H1 (cell line): ENCODE measurements around the gene UBA5. TPM values are rescaled to one million over a fixed set of nuclear protein-coding genes. Genes with fewer than 3 reads are reported as not detected.
A peak's percentile ranks its signal among the peaks of the same experiment; 100 is the strongest.

Source experiments
- CTCF ChIA-PET: fragments of 300-600 bp; sonication (Branson Sonifier 250); formaldehyde crosslinking; loops from one replicate; lab custom pipeline; 2021; ENCODE audit not compliant: partially characterized antibody; lab: Charles Lee
- POLR2A ChIA-PET: fragments of 300-600 bp; sonication (Branson Sonifier 250); formaldehyde crosslinking; loops from one replicate; lab custom pipeline; 2021; ENCODE audit warnings: inconsistent platforms; ENCODE audit not compliant: partially characterized antibody; lab: Charles Lee
- DNase-seq, 2 experiments: peaks; one replicate each; pipeline versions ENCODE4 v3.0.0 to v3.0.0-alpha.2; 2010 to 2022; ENCODE audit warnings: low spot score in 2 of 2, low read depth in 1 of 2, mixed read lengths in 1 of 2
- FAIRE-seq: peaks from 2 replicates; lab custom pipeline; 2011; peaks lifted over from hg19 to GRCh38; lab: Jason Lieb, UNC
- H2AFZ ChIP-seq: 2 replicates; pipeline ENCODE4 v1.8.1; 2012; ENCODE audit warnings: low read length, inconsistent platforms
- H2AK5ac ChIP-seq: 2 replicates; pipeline ENCODE4 v1.6.1; 2013; ENCODE audit warnings: low read depth, low read length
- H2BK120ac ChIP-seq: replicated peaks from 2 replicates; pipeline ENCODE3; 2013; ENCODE audit warnings: low read depth, low read length, inconsistent platforms
- H2BK12ac ChIP-seq: 2 replicates; pipeline ENCODE4 v1.6.1; 2013; ENCODE audit warnings: low read depth, low read length
- H2BK15ac ChIP-seq: 2 replicates; pipeline ENCODE4 v1.6.1; 2013; ENCODE audit warnings: low read length
- H2BK20ac ChIP-seq: 2 replicates; pipeline ENCODE4 v1.6.1; 2013; ENCODE audit warnings: low read length
- H2BK5ac ChIP-seq: 2 replicates; pipeline ENCODE4 v1.6.1; 2013; ENCODE audit warnings: low read depth, low read length
- H3K14ac ChIP-seq: 2 replicates; pipeline ENCODE4 v1.6.1; 2013; ENCODE audit warnings: inconsistent platforms; ENCODE audit not compliant: insufficient read length
- H3K18ac ChIP-seq: 2 replicates; pipeline ENCODE4 v1.6.1; 2013; ENCODE audit warnings: low read length; ENCODE audit errors: extremely low read depth
- H3K23ac ChIP-seq: 2 replicates; pipeline ENCODE4 v1.6.1; 2013; ENCODE audit warnings: inconsistent platforms; ENCODE audit not compliant: insufficient read length
- H3K23me2 ChIP-seq: 2 replicates; pipeline ENCODE4 v1.6.1; 2013; ENCODE audit warnings: low read depth, low read length
- H3K27ac ChIP-seq: 2 replicates; pipeline ENCODE4 v1.6.1; 2011; ENCODE audit warnings: low read depth, low read length, inconsistent platforms
- H3K27me3 ChIP-seq, 4 experiments: replicated peaks in 1 of 4; 1 replicate in 1 of 4; 2 replicates in 3 of 4; pipeline versions ENCODE4 v1.6.1 to v1.8.1; 2011 to 2013; ENCODE audit warnings: low read length in 3 of 4, mild to moderate bottlenecking in 3 of 4, inconsistent platforms in 2 of 4, mixed read lengths in 2 of 4, moderate library complexity in 1 of 4; ENCODE audit not compliant: control insufficient read depth in 3 of 4, insufficient read depth in 3 of 4; ENCODE audit errors: extremely low read depth in 1 of 4
- H3K36me3 ChIP-seq, 4 experiments: 2 replicates each; pipeline versions ENCODE4 v1.6.1 to v1.8.1; 2011 to 2013; ENCODE audit warnings: mild to moderate bottlenecking in 4 of 4, low read length in 3 of 4, moderate library complexity in 2 of 4, control low read depth in 1 of 4, inconsistent platforms in 1 of 4; ENCODE audit not compliant: insufficient read depth in 4 of 4, control insufficient read depth in 2 of 4
- H3K4ac ChIP-seq: replicated peaks from 2 replicates; pipeline ENCODE3; 2013; ENCODE audit warnings: low read length, low read depth, mixed read lengths, inconsistent platforms; ENCODE audit not compliant: insufficient read length
- H3K4me1 ChIP-seq, 4 experiments: replicated peaks in 1 of 4; 1 replicate in 1 of 4; 2 replicates in 3 of 4; pipeline versions ENCODE4 v1.6.1 to v1.8.1; 2011 to 2013; ENCODE audit warnings: low read length in 3 of 4, inconsistent platforms in 2 of 4, mixed read lengths in 1 of 4; ENCODE audit not compliant: insufficient read depth in 4 of 4, control insufficient read depth in 3 of 4
- H3K4me2 ChIP-seq, 2 experiments: 2 replicates each; pipeline versions ENCODE4 v1.6.1 to v1.8.1; 2011 to 2013; ENCODE audit warnings: low read depth in 2 of 2, low read length in 2 of 2, control low read depth in 1 of 2, inconsistent platforms in 1 of 2, mild to moderate bottlenecking in 1 of 2; ENCODE audit not compliant: insufficient read depth in 1 of 2
- H3K4me3 ChIP-seq, 4 experiments: fragments of 200-600, 300-600 bp in 1 of 4; sonication (generic), shearing (Covaris generic), sonication (Bioruptor Twin) in 1 of 4; 2 replicates each; pipeline versions ENCODE4 v1.5.1 to v1.8.1; 2011 to 2016; ENCODE audit warnings: low read length in 4 of 4, low read depth in 3 of 4, control low read depth in 2 of 4, inconsistent platforms in 2 of 4, mild to moderate bottlenecking in 2 of 4, mixed read lengths in 1 of 4, moderate library complexity in 1 of 4; ENCODE audit not compliant: insufficient read depth in 2 of 4; ENCODE audit errors: extremely low read depth in 1 of 4
- H3K56ac ChIP-seq: replicated peaks from 2 replicates; pipeline ENCODE3; 2013; ENCODE audit warnings: low read depth, mild to moderate bottlenecking, mixed read lengths, low read length, inconsistent platforms; ENCODE audit not compliant: insufficient read length
- H3K79me1 ChIP-seq: 2 replicates; pipeline ENCODE4 v1.6.1; 2013; ENCODE audit warnings: low read depth, low read length, control low read depth
- H3K79me2 ChIP-seq, 2 experiments: 2 replicates each; pipeline versions ENCODE4 v1.6.1 to v1.8.1; 2012 to 2013; ENCODE audit warnings: low read length in 2 of 2, mild to moderate bottlenecking in 2 of 2, inconsistent platforms in 1 of 2; ENCODE audit not compliant: insufficient read depth in 2 of 2, control insufficient read depth in 1 of 2
- H3K9ac ChIP-seq, 4 experiments: replicated peaks in 1 of 4; 1 replicate in 1 of 4; 2 replicates in 3 of 4; pipeline versions ENCODE4 v1.6.1 to v1.8.1; 2011 to 2013; ENCODE audit warnings: low read depth in 3 of 4, low read length in 3 of 4, control low read depth in 2 of 4, mild to moderate bottlenecking in 2 of 4, moderate library complexity in 2 of 4, inconsistent platforms in 1 of 4; ENCODE audit errors: extremely low read depth in 1 of 4
- H3K9me3 ChIP-seq, 2 experiments: 2 replicates each; pipeline versions ENCODE4 v1.6.1 to v1.8.1; 2012 to 2013; ENCODE audit warnings: mild to moderate bottlenecking in 2 of 2, moderate library complexity in 2 of 2, control low read depth in 1 of 2, inconsistent platforms in 1 of 2, low read depth in 1 of 2, low read length in 1 of 2, mixed read lengths in 1 of 2; ENCODE audit not compliant: insufficient read depth in 2 of 2
- H4K20me1 ChIP-seq, 2 experiments: replicated peaks in 1 of 2; 2 replicates each; pipeline versions ENCODE3 to v1.8.1; 2011 to 2013; ENCODE audit warnings: inconsistent platforms in 2 of 2, low read length in 2 of 2, mild to moderate bottlenecking in 1 of 2; ENCODE audit not compliant: insufficient read depth in 2 of 2, control insufficient read depth in 1 of 2
- H4K5ac ChIP-seq: 2 replicates; pipeline ENCODE4 v1.6.1; 2013; ENCODE audit warnings: low read length, low read depth, mixed read lengths, inconsistent platforms; ENCODE audit not compliant: insufficient read length
- H4K8ac ChIP-seq: 2 replicates; pipeline ENCODE4 v1.8.0; 2013; ENCODE audit warnings: mild to moderate bottlenecking, moderate library complexity, low read length, inconsistent platforms; ENCODE audit not compliant: insufficient read depth; ENCODE audit errors: extremely low read depth
- H4K91ac ChIP-seq: replicated peaks from 2 replicates; pipeline ENCODE3; 2013; ENCODE audit warnings: low read length, mixed read lengths, inconsistent platforms; ENCODE audit not compliant: insufficient read length
- CHD1 ChIP-seq: IDR thresholded peaks from 2 replicates; pipeline ENCODE4 v1.6.1; 2012; ENCODE audit warnings: low read depth, low read length, improper control_type of control experiment
- WGBS, 2 experiments: shearing (Covaris generic) in 1 of 2; methylation state at CpG; one replicate each; pipeline versions ENCODE4 v1.1.6 to v1.1.7; 2013 to 2015; ENCODE audit warnings: low lambda C conversion rate in 2 of 2, mixed read lengths in 2 of 2, inconsistent platforms in 1 of 2, low coverage in 1 of 2, missing lambda C conversion rate in 1 of 2; ENCODE audit not compliant: insufficient replicate concordance in 2 of 2, insufficient coverage in 1 of 2, insufficient read length in 1 of 2; ENCODE audit errors: extremely low coverage in 1 of 2, missing lambda C conversion rate in 1 of 2; 5-methylcytosine and 5-hydroxymethylcytosine counted together
- polyA plus RNA-seq, 7 experiments: library from polyadenylated mRNA; depleted of rRNA in 3 of 7; stranded (reverse) in 5 of 7; unstranded in 2 of 7; fragments of >200 nt in 5 of 7; fragments of 200-250 nt in 2 of 7; gene quantifications; 1 replicate in 5 of 7; 2 replicates in 1 of 7; 4 replicates in 1 of 7; pipeline versions ENCODE4 v1.2.1 to v1.2.3, GENCODE V29; 2011 to 2013; ENCODE audit warnings: missing spikeins in 2 of 7, mixed read lengths in 2 of 7
- total RNA-seq: library from RNA; stranded (reverse); fragmentation: NEBNext Ultra II Directional; extraction: Animal tissue kit (Norgen Biotek cat#: 25700); gene quantifications from 2 replicates; pipeline ENCODE4 v1.2.1, GENCODE V29; 2021

The UBA5 gene
- total and polyA plus RNA-seq, 2 of the 8 experiments (the other 6 are each of a cell fraction or from before 2014, with no cell fraction given) = 11.0 to 28.0 TPM

- ChIA-PET CTCF (interaction anchor here (0.6 to 1.7 kb wide), 6 partner anchors 13 to 67 kb away, joined by 3 to 12 read pairs (median 3); no protein-coding TSS in a partner anchor), POLR2A (interaction anchor here (0.9 to 1.0 kb wide), 2 partner anchors 11 to 21 kb away, joined by 3 to 4 read pairs; no protein-coding TSS in a partner anchor)
- Histone ChIP-seq H2BK20ac (no peak overlapping the region), H3K27ac (no peak overlapping the region), H2AFZ (peak overlapping the region; percentile 98), H2BK12ac (no peak overlapping the region), H3K36me3 (no peaks in the 10 kb centered on the region), H3K18ac (no peak overlapping the region), H3K79me2 (peaks cover 4 to 27% of the 10 kb centered on the region in 2 experiments; a peak in 3 of 4 replicates), H4K8ac (no peak overlapping the region), H3K4ac (no peak overlapping the region), H2BK15ac (no peak overlapping the region), H3K4me3 (peak overlapping the region; percentile 90 to 96 (median 94); a peak in 7 of 8 replicates), H2AK5ac (no peak overlapping the region), H2BK5ac (no peak overlapping the region), H4K20me1 (no peaks in the 10 kb centered on the region), H3K79me1 (no peaks in the 10 kb centered on the region), H3K56ac (no peak overlapping the region), H3K23me2 (peaks cover 11% of the 10 kb centered on the region), H3K4me2 (peak overlapping the region; percentile 73 to 99), H3K9ac (no peak overlapping the region), H3K27me3 (no peaks in the 10 kb centered on the region), H4K5ac (no peak overlapping the region), H3K4me1 (no peaks in the 10 kb centered on the region; a peak in 1 of 7 replicates), H2BK120ac (no peak overlapping the region), H3K14ac (no peak overlapping the region), H4K91ac (no peak overlapping the region), H3K9me3 (no peaks in the 10 kb centered on the region), H3K23ac (no peak overlapping the region)
- DNase-seq = no peak
- FAIRE-seq = no peak
- WGBS, 2 experiments = 46% methylated on average over 7 of the region's 7 CpGs; no CpG with 5 or more reads in 1 of the 2 experiments
- TF ChIP-seq CHD1 = no peak
Observed at GRCh38 chr3:132659000-132659364, 1.1 kb upstream of the UBA5 start.
